Liver (tissue), 9 donors: ENCODE measurements around the gene THSD4. TPM values are rescaled to one million over a fixed set of nuclear protein-coding genes. Genes with fewer than 3 reads are reported as not detected.

ENCODE experiments used
- DNase-seq: peaks from one replicate; pipeline ENCODE4 v3.0.0-alpha.2; 2017; ENCODE audit warnings: low spot score
- H3K27ac ChIP-seq, 2 donors: one replicate each; pipeline ENCODE4 v1.7.0; 2013; ENCODE audit warnings: inconsistent platforms in 2 of 2, low read length in 2 of 2, control low read depth in 1 of 2, low read depth in 1 of 2, mild to moderate bottlenecking in 1 of 2
- H3K27me3 ChIP-seq, 4 donors: one replicate each; pipeline versions ENCODE4 v1.6.1 to v1.7.0; 2013; ENCODE audit warnings: low read length in 3 of 4, inconsistent platforms in 1 of 4, mild to moderate bottlenecking in 1 of 4, moderate library complexity in 1 of 4; ENCODE audit not compliant: control insufficient read depth in 4 of 4, insufficient read depth in 4 of 4
- H3K36me3 ChIP-seq, 4 donors: one replicate each; pipeline versions ENCODE4 v1.6.1 to v1.7.0; 2013; ENCODE audit warnings: low read length in 3 of 4, mild to moderate bottlenecking in 3 of 4, low read depth in 1 of 4, moderate library complexity in 1 of 4; ENCODE audit not compliant: control insufficient read depth in 4 of 4, insufficient read depth in 3 of 4
- H3K4me1 ChIP-seq, 4 donors: one replicate each; pipeline versions ENCODE4 v1.6.1 to v1.7.0; 2013; ENCODE audit warnings: low read length in 3 of 4, mild to moderate bottlenecking in 3 of 4, moderate library complexity in 1 of 4; ENCODE audit not compliant: control insufficient read depth in 4 of 4, insufficient read depth in 4 of 4
- H3K4me3 ChIP-seq, 3 donors: one replicate each; pipeline versions ENCODE4 v1.6.1 to v1.7.0; 2013; ENCODE audit warnings: low read length in 3 of 3, control low read depth in 1 of 3, low read depth in 1 of 3, mild to moderate bottlenecking in 1 of 3
- H3K9ac ChIP-seq, 2 donors: one replicate each; pipeline ENCODE4 v1.7.0; 2013; ENCODE audit warnings: low read length in 2 of 2, mild to moderate bottlenecking in 2 of 2, moderate library complexity in 2 of 2, control low read depth in 1 of 2, low read depth in 1 of 2
- H3K9me3 ChIP-seq, 4 donors: one replicate each; pipeline versions ENCODE4 v1.6.1 to v1.7.0; 2013; ENCODE audit warnings: low read length in 3 of 4; ENCODE audit not compliant: control insufficient read depth in 4 of 4
- ATF3 ChIP-seq: IDR thresholded peaks from 2 replicates; pipeline ENCODE4 v1.6.1; 2016; ENCODE audit warnings: antibody characterized with exemption
- CTCF ChIP-seq: fragments of 150-350 bp; IDR thresholded peaks from 2 replicates; pipeline ENCODE4 v1.5.1; 2017; ENCODE audit warnings: improper control_type of control experiment, low read depth, low read length; ENCODE audit not compliant: missing input control
- EGR1 ChIP-seq, 2 donors: IDR thresholded peaks; 2 replicates each; pipeline ENCODE4 v1.6.1; 2016 to 2018; ENCODE audit warnings: antibody characterized with exemption in 2 of 2, low read depth in 2 of 2
- FOXA1 ChIP-seq: IDR thresholded peaks from 2 replicates; pipeline ENCODE4 v1.6.1; 2016; ENCODE audit warnings: antibody characterized with exemption
- FOXA2 ChIP-seq: IDR thresholded peaks from 2 replicates; pipeline ENCODE4 v1.6.1; 2016; ENCODE audit warnings: antibody characterized with exemption
- GABPA ChIP-seq, 2 donors: IDR thresholded peaks in 1 of 2; conservative IDR thresholded peaks in 1 of 2; 2 replicates each; pipeline ENCODE4 v1.6.1; 2016; ENCODE audit warnings: antibody characterized with exemption in 2 of 2, mild to moderate bottlenecking in 1 of 2, moderate library complexity in 1 of 2
- HNF4A ChIP-seq, 2 donors: conservative IDR thresholded peaks; 2 replicates each; pipeline ENCODE4 v1.6.1; 2016; ENCODE audit warnings: antibody characterized with exemption in 2 of 2, mild to moderate bottlenecking in 2 of 2
- HNF4G ChIP-seq: IDR thresholded peaks from 2 replicates; pipeline ENCODE4 v1.6.1; 2016; ENCODE audit warnings: antibody characterized with exemption
- JUND ChIP-seq, 2 donors: IDR thresholded peaks; 2 replicates each; pipeline ENCODE4 v1.6.1; 2016; ENCODE audit warnings: antibody characterized with exemption in 2 of 2
- MAX ChIP-seq: IDR thresholded peaks from 2 replicates; pipeline ENCODE4 v1.6.1; 2016; ENCODE audit warnings: antibody characterized with exemption
- NR2F2 ChIP-seq: IDR thresholded peaks from 2 replicates; pipeline ENCODE4 v1.6.1; 2016; ENCODE audit warnings: antibody characterized with exemption
- RAD21 ChIP-seq, 2 donors: IDR thresholded peaks; 2 replicates each; pipeline ENCODE4 v1.6.1; 2016; ENCODE audit warnings: antibody characterized with exemption in 2 of 2, mild to moderate bottlenecking in 2 of 2
- RXRA ChIP-seq, 2 donors: IDR thresholded peaks; 2 replicates each; pipeline ENCODE4 v1.6.1; 2017 to 2018; ENCODE audit warnings: antibody characterized with exemption in 2 of 2, mild to moderate bottlenecking in 1 of 2
- SP1 ChIP-seq: IDR thresholded peaks from 2 replicates; pipeline ENCODE4 v1.6.1; 2018; ENCODE audit warnings: antibody characterized with exemption, mild to moderate bottlenecking
- TAF1 ChIP-seq: conservative IDR thresholded peaks from 2 replicates; pipeline ENCODE4 v1.6.1; 2016; ENCODE audit warnings: antibody characterized with exemption, mild to moderate bottlenecking
- YY1 ChIP-seq: IDR thresholded peaks from 2 replicates; pipeline ENCODE4 v1.6.1; 2016; ENCODE audit warnings: antibody characterized with exemption, mild to moderate bottlenecking
- ZBTB33 ChIP-seq: IDR thresholded peaks from 2 replicates; pipeline ENCODE4 v1.6.1; 2016; ENCODE audit warnings: antibody characterized with exemption
- WGBS: extraction: QIAGEN DNeasy Blood & Tissue Kit; methylation state at CpG from one replicate; pipeline ENCODE4 v1.1.7; 2013; 5-methylcytosine and 5-hydroxymethylcytosine counted together
- polyA plus RNA-seq, 2 donors: library from polyadenylated mRNA; stranded (reverse) in 1 of 2; unstranded in 1 of 2; fragments of 200-250 nt in 1 of 2; fragments of >200 nt in 1 of 2; fragmentation: Nextera tagmentation in 1 of 2; extraction: Ambion mirVana in 1 of 2; gene quantifications; one replicate each; pipeline versions ENCODE4 v1.2.1 to v1.2.3, GENCODE V29; 2013 to 2015
- total RNA-seq, 2 donors: library from RNA; depleted of rRNA; stranded (reverse); fragments of >200 nt; gene quantifications; one replicate each; pipeline ENCODE4 v1.2.3, GENCODE V29; 2014
- donor health status: healthy.
- donor health status: healthy.
- donor health status: healthy.
- donor health status: healthy.
- donor health status: healthy.

The THSD4 gene
- total and polyA plus RNA-seq, 4 donors: 0.23 to 11.5 (median 1.9) TPM

- DNase-seq: no peak
- TF ChIP-seq GABPA (IDR thresholded peaks at IDR 0.05 in 1 of 2, conservative IDR thresholded peaks at IDR 0.05 in 1 of 2): no peak
- no peak for TF ChIP-seq RXRA (IDR thresholded peaks at IDR 0.05)
- H3K27me3 ChIP-seq: no peaks in the 10 kb centered on the region
- 86% methylated on average over 9 of the region's 9 CpGs for WGBS
- H3K36me3 ChIP-seq: no peaks in the 10 kb centered on the region
- peaks cover 8 to 30% (median 13%) of the 10 kb centered on the region in 4 donors for H3K4me1 ChIP-seq
- no peak overlapping the region for H3K27ac ChIP-seq
- no peak overlapping the region for H3K4me3 ChIP-seq
- H3K9me3 ChIP-seq: no peaks in the 10 kb centered on the region
- H3K9ac ChIP-seq: no peak overlapping the region
These were observed 160.5 kb downstream of the THSD4 start for GRCh38 chr15:71275566-71276335.

- 96% methylated on average over 4 of the region's 4 CpGs for WGBS
- no peak for DNase-seq
- Histone ChIP-seq H3K4me1 (peaks cover 8 to 32% (median 14%) of the 10 kb centered on the region in 4 donors), H3K4me3 (no peak overlapping the region), H3K9me3 (no peaks in the 10 kb centered on the region), H3K36me3 (no peaks in the 10 kb centered on the region), H3K27me3 (no peaks in the 10 kb centered on the region), H3K27ac (no peak overlapping the region), H3K9ac (no peak overlapping the region)
- no peak for TF ChIP-seq NR2F2
- TF ChIP-seq RXRA (IDR thresholded peaks at IDR 0.05): no peak
- no peak for TF ChIP-seq ATF3
- no peak for TF ChIP-seq TAF1
- no peak for TF ChIP-seq ZBTB33
These were observed 161.0 kb downstream of the THSD4 start for GRCh38 chr15:71276336-71276665.

- H3K9ac ChIP-seq: peak overlapping the region in 1 of 2 donors; percentile 36
- H3K4me3 ChIP-seq: peak overlapping the region in 2 of 3 donors; percentile 0 to 16
- peak; percentile 38 for DNase-seq
- no peaks in the 10 kb centered on the region for H3K9me3 ChIP-seq
- 20% methylated on average over 15 of the region's 15 CpGs for WGBS
- peaks cover 5 to 28% (median 12%) of the 10 kb centered on the region in 4 donors for H3K4me1 ChIP-seq
- no peaks in the 10 kb centered on the region for H3K36me3 ChIP-seq
- H3K27ac ChIP-seq: peak overlapping the region; percentile 96 to 97
- no peaks in the 10 kb centered on the region for H3K27me3 ChIP-seq
- TF ChIP-seq ZBTB33: peak; percentile 57
- peak in 1 of 2 donors; percentile 80 for TF ChIP-seq RXRA (IDR thresholded peaks at IDR 0.05)
- peak; percentile 83 for TF ChIP-seq HNF4G
- peak; percentile 40 for TF ChIP-seq TAF1
- peak; percentile 78 to 92 for TF ChIP-seq JUND (IDR thresholded peaks at IDR 0.05)
- TF ChIP-seq RAD21 (IDR thresholded peaks at IDR 0.05): peak in 1 of 2 donors; percentile 23
- TF ChIP-seq ATF3: peak; percentile 74
- TF ChIP-seq GABPA (IDR thresholded peaks at IDR 0.05 in 1 of 2, conservative IDR thresholded peaks at IDR 0.05 in 1 of 2): no peak
- TF ChIP-seq HNF4A (conservative IDR thresholded peaks at IDR 0.05): peak; percentile 87
- peak; percentile 81 for TF ChIP-seq SP1
- no peak for TF ChIP-seq CTCF
- peak; percentile 83 for TF ChIP-seq MAX
- peak; percentile 46 to 62 for TF ChIP-seq EGR1 (IDR thresholded peaks at IDR 0.05; ENCODE audit: low read depth in 2 of 2)
- TF ChIP-seq FOXA1: peak; percentile 75
- TF ChIP-seq YY1: peak; percentile 91
- no peak for TF ChIP-seq NR2F2
- TF ChIP-seq FOXA2: peak; percentile 83
These were observed 163.9 kb downstream of the THSD4 start for GRCh38 chr15:71278989-71279756.
